ENCODE measurements around the gene SERPING1.

Gene SERPING1

DNA sequence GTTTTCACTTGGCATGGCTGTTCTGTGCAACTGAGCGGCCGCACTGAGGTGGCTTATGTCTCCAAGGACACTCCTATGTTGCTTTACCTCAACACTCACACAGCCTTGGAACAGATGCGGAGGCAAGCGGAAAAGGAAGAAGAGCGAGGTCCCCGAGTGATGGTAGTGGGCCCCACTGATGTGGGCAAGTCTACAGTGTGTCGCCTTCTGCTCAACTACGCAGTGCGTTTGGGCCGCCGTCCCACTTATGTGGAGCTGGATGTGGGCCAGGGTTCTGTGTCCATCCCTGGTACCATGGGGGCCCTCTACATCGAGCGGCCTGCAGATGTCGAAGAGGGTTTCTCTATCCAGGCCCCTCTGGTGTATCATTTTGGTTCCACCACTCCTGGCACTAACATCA lies 62.2 kb downstream of the SERPING1 start:
- Histone ChIP-seq H3K4me1 (ENCODE audit: insufficient read depth, poor library complexity, severe bottlenecking) (peaks cover 4% of the 10 kb centered on the region), H3K27ac (ENCODE audit: poor library complexity, severe bottlenecking) (no peak overlapping the region), H3K36me3 (ENCODE audit: low read depth) (peaks cover 38% of the 10 kb centered on the region), H3K9me3 (ENCODE audit: severe bottlenecking) (no peaks in the 10 kb centered on the region), H3K27me3 (ENCODE audit: insufficient read depth, poor library complexity, severe bottlenecking) (no peaks in the 10 kb centered on the region), H3K4me3 (ENCODE audit: severe bottlenecking) (no peak overlapping the region)
- no peak for DNase-seq (ENCODE audit: low spot score)
- ATAC-seq (ENCODE audit: low read depth), result no peak
- TF ChIP-seq, protein P1, sequence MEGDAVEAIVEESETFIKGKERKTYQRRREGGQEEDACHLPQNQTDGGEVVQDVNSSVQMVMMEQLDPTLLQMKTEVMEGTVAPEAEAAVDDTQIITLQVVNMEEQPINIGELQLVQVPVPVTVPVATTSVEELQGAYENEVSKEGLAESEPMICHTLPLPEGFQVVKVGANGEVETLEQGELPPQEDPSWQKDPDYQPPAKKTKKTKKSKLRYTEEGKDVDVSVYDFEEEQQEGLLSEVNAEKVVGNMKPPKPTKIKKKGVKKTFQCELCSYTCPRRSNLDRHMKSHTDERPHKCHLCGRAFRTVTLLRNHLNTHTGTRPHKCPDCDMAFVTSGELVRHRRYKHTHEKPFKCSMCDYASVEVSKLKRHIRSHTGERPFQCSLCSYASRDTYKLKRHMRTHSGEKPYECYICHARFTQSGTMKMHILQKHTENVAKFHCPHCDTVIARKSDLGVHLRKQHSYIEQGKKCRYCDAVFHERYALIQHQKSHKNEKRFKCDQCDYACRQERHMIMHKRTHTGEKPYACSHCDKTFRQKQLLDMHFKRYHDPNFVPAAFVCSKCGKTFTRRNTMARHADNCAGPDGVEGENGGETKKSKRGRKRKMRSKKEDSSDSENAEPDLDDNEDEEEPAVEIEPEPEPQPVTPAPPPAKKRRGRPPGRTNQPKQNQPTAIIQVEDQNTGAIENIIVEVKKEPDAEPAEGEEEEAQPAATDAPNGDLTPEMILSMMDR (IDR thresholded peaks at IDR 0.05; ENCODE audit: poor library complexity, severe bottlenecking), result no peak

DNA sequence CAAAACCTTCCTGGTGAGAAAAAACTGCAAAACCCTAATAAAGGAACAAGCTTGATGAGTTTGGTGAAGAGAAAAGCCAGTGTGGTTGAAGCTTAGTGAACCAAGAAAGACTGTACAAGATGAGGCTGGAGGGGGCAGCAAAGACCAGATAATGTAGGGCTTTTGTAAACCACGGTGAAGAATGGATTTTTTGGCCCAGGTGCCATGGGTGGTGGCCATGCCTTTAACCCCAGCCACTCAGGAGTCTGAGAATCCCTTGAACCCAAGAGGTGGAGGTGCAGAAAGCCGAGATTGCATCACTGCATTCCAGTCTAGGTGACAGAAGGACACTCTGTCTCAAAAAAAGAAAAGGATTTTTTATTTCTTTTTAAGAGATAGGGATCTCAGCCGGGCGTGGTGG lies 65.4 kb downstream of the SERPING1 start:
- DNase-seq (ENCODE audit: low spot score), result no peak
- Histone ChIP-seq H3K9me3 (ENCODE audit: severe bottlenecking) (no peaks in the 10 kb centered on the region), H3K4me1 (ENCODE audit: insufficient read depth, poor library complexity, severe bottlenecking) (peaks cover 4% of the 10 kb centered on the region), H3K27ac (ENCODE audit: poor library complexity, severe bottlenecking) (no peak overlapping the region), H3K36me3 (ENCODE audit: low read depth) (peaks cover 38% of the 10 kb centered on the region), H3K27me3 (ENCODE audit: insufficient read depth, poor library complexity, severe bottlenecking) (no peaks in the 10 kb centered on the region), H3K4me3 (ENCODE audit: severe bottlenecking) (no peak overlapping the region)
- TF ChIP-seq, protein P1 (IDR thresholded peaks at IDR 0.05; ENCODE audit: poor library complexity, severe bottlenecking), result peak; percentile 15
- no peak for ATAC-seq (ENCODE audit: low read depth)

DNA sequence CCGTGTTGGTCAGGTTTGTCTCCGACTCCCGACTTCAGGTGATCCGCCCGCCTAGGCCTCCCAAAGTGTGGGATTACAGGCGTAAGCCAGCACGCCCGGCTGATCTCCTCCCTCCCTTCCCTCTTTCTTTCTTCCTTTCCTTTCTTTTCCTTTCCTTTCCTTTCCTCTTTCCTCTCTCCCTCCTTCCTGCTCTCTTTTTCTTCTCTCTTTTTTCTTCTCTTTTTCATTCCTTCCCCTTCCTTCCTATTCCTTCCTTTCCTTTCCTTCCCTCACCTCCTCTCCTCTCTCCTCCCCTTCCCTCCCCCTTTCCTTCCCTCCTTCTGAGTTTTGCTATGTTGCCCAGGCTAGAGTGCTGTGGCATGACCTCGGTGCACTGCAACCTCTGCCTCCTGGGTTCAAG lies 66.5 kb downstream of the SERPING1 start:
- H3K27me3 ChIP-seq (ENCODE audit: insufficient read depth, poor library complexity, severe bottlenecking), result no peaks in the 10 kb centered on the region
- TF ChIP-seq, protein P1 (IDR thresholded peaks at IDR 0.05; ENCODE audit: poor library complexity, severe bottlenecking), result no peak
- DNase-seq (ENCODE audit: low spot score) (no peak), ATAC-seq (ENCODE audit: low read depth) (no peak)
- H3K4me3 ChIP-seq (ENCODE audit: severe bottlenecking), result no peak overlapping the region
- no peaks in the 10 kb centered on the region for H3K9me3 ChIP-seq (ENCODE audit: severe bottlenecking)
- peaks cover 4% of the 10 kb centered on the region for H3K4me1 ChIP-seq (ENCODE audit: insufficient read depth, poor library complexity, severe bottlenecking)
- H3K36me3 ChIP-seq (ENCODE audit: low read depth), result peaks cover 37% of the 10 kb centered on the region
- H3K27ac ChIP-seq (ENCODE audit: poor library complexity, severe bottlenecking), result no peak overlapping the region

All from RWPE2 (cell line).